ENCODE measurements around the gene WDR93.

DNA sequence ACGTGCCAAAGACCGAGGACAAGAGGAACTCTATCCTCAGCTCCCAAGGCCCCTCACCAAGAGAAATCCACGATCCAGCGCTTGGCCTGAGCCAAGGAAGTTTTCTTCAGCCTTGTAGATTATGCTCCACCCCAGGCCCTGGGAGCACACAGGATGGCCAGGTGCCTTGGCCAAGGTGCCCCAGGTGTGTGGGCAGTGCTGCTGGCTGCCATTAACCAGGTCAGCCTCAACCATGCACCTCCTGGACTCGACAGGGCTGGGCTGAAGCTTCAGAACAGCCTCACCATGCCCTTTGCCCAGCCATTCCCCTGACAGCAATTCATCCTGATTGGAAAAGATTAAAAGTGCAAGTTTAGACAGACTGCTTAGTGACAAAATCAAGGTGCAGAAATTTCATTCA lies 71.3 kb downstream of the WDR93 start:
- TF ChIP-seq, protein P1, sequence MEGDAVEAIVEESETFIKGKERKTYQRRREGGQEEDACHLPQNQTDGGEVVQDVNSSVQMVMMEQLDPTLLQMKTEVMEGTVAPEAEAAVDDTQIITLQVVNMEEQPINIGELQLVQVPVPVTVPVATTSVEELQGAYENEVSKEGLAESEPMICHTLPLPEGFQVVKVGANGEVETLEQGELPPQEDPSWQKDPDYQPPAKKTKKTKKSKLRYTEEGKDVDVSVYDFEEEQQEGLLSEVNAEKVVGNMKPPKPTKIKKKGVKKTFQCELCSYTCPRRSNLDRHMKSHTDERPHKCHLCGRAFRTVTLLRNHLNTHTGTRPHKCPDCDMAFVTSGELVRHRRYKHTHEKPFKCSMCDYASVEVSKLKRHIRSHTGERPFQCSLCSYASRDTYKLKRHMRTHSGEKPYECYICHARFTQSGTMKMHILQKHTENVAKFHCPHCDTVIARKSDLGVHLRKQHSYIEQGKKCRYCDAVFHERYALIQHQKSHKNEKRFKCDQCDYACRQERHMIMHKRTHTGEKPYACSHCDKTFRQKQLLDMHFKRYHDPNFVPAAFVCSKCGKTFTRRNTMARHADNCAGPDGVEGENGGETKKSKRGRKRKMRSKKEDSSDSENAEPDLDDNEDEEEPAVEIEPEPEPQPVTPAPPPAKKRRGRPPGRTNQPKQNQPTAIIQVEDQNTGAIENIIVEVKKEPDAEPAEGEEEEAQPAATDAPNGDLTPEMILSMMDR (IDR thresholded peaks at IDR 0.05 in 4 of 5, conservative IDR thresholded peaks at IDR 0.05 in 1 of 5): no peak
- TF ChIP-seq POLR2A (IDR thresholded peaks at IDR 0.05): no peak
